Measurements from ENCODE around the gene GABRG3.

GABRG3 gene

DNA sequence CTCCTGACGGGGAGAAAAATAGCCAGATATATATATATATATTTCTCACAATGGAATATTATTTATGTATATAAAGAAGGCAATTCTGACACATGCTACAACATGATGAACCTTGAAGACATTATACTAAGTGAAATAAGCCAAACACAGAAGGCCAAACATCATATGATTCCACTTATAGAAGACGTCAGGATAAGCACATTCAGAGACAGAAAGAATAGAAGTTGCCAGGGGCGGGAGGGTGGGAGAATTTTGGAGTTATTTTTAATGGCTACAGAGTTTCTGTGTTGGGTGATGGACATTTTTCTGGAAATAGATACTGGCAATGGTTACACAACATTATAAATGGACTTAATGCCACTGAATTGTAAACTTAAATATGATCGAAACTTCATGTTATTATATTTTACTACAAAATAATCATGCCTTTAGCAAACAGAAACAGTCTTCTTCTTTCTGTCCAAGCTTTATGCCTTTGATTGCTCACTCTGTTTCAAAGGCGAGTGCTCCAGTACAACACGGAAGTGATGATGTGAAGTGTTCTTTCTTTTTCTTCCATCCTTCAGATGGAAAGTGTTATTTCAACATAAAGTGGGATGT is 614.2 kb downstream of the GABRG3 start:
- TF ChIP-seq, protein P1, sequence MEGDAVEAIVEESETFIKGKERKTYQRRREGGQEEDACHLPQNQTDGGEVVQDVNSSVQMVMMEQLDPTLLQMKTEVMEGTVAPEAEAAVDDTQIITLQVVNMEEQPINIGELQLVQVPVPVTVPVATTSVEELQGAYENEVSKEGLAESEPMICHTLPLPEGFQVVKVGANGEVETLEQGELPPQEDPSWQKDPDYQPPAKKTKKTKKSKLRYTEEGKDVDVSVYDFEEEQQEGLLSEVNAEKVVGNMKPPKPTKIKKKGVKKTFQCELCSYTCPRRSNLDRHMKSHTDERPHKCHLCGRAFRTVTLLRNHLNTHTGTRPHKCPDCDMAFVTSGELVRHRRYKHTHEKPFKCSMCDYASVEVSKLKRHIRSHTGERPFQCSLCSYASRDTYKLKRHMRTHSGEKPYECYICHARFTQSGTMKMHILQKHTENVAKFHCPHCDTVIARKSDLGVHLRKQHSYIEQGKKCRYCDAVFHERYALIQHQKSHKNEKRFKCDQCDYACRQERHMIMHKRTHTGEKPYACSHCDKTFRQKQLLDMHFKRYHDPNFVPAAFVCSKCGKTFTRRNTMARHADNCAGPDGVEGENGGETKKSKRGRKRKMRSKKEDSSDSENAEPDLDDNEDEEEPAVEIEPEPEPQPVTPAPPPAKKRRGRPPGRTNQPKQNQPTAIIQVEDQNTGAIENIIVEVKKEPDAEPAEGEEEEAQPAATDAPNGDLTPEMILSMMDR (IDR thresholded peaks at IDR 0.05; ENCODE audit: borderline replicate concordance, insufficient read depth, low read depth, low read length), result no peak
- no peak overlapping the region for H3K4me3 ChIP-seq (ENCODE audit: low read depth, low read length)

- TF ChIP-seq, protein P1 (IDR thresholded peaks at IDR 0.05; ENCODE audit: borderline replicate concordance, insufficient read depth, low read depth, low read length), result no peak
- no peak overlapping the region for H3K4me3 ChIP-seq (ENCODE audit: low read depth, low read length)
Observed at GRCh38 chr15:27587810-27588209, 616.8 kb downstream of the GABRG3 start.

GRCh38 chr15:27589260-27589659 is 618.3 kb downstream of the GABRG3 start:
- H3K4me3 ChIP-seq (ENCODE audit: low read depth, low read length), result no peak overlapping the region
- TF ChIP-seq, protein P1 (IDR thresholded peaks at IDR 0.05; ENCODE audit: borderline replicate concordance, insufficient read depth, low read depth, low read length), result no peak

- no peak overlapping the region for H3K4me3 ChIP-seq (ENCODE audit: low read depth, low read length)
- TF ChIP-seq, protein P1 (IDR thresholded peaks at IDR 0.05; ENCODE audit: borderline replicate concordance, insufficient read depth, low read depth, low read length), result no peak
Observed at GRCh38 chr15:27589782-27590181, 618.8 kb downstream of the GABRG3 start.

All from GM12875 (cell line).